PC-3 (cell line): ENCODE data around the gene UFC1. TPM values are rescaled to one million over a fixed set of nuclear protein-coding genes. Genes with fewer than 3 reads are reported as not detected.
A peak's percentile ranks its signal among the peaks of the same experiment; 100 is the strongest.
"Not testable (repeated sequence)": the region's sequence is repeated elsewhere in the genome, so short reads cannot be mapped to it uniquely, and the experiment has no call there.

Experiments
- ATAC-seq: fragments of 200-7000 bp; cut with Tn5 transposase; 2 replicates; pipeline ENCODE4 v1.9.1; 2020; ENCODE audit warnings: mild to moderate bottlenecking, moderate library complexity
- BruUV-seq: library from RNA; stranded (reverse); fragments of 400-500 nt; replicated peaks from 2 replicates; lab custom pipeline; 2021; lab: Mats Ljungman, UMichigan
- CTCF ChIA-PET: fragments of 300-600 bp; sonication (Branson Sonifier 250); formaldehyde crosslinking; loops from one replicate; lab custom pipeline; 2022; ENCODE audit warnings: antibody characterized with exemption; lab: Charles Lee
- POLR2A ChIA-PET: fragments of 300-600 bp; sonication (Branson Sonifier 250); formaldehyde crosslinking; loops from one replicate; lab custom pipeline; 2022; ENCODE audit warnings: antibody characterized with exemption; ENCODE audit not compliant: unreplicated experiment; lab: Charles Lee
- DNase-seq: peaks from one replicate; pipeline ENCODE4 v3.0.0-alpha.2; 2015
- H2AFZ ChIP-seq: fragments of 300-600 bp; sonication (generic); 2 replicates; pipeline ENCODE4 v1.6.0; 2016; ENCODE audit warnings: antibody characterized with exemption, low read length
- H3F3A ChIP-seq: fragments of 300-600 bp; sonication (generic); one replicate; pipeline ENCODE4 v1.6.0; 2017; ENCODE audit warnings: antibody characterized with exemption, low read length, control low read depth, mild to moderate bottlenecking; ENCODE audit not compliant: unreplicated experiment
- H3K27ac ChIP-seq: fragments of 300-600 bp; sonication (generic); 2 replicates; pipeline ENCODE4 v1.5.1; 2016; ENCODE audit warnings: mild to moderate bottlenecking, low read length
- H3K27me3 ChIP-seq: fragments of 300-600 bp; sonication (generic); 2 replicates; pipeline ENCODE4 v1.6.1; 2016; ENCODE audit warnings: low read length, mixed read lengths
- H3K36me3 ChIP-seq: fragments of 300-600 bp; sonication (generic); 2 replicates; pipeline ENCODE4 v1.6.1; 2016; ENCODE audit warnings: low read depth, mixed run types, low read length, mixed read lengths
- H3K4me1 ChIP-seq: fragments of 300-600 bp; sonication (generic); 2 replicates; pipeline ENCODE4 v1.5.1; 2016; ENCODE audit warnings: low read length; ENCODE audit not compliant: insufficient read depth
- H3K4me2 ChIP-seq: fragments of 300-600 bp; sonication (generic); 2 replicates; pipeline ENCODE4 v1.6.0; 2016; ENCODE audit warnings: low read length
- H3K4me3 ChIP-seq: fragments of 300-600 bp; sonication (generic); 2 replicates; pipeline ENCODE4 v1.5.1; 2016; ENCODE audit warnings: mild to moderate bottlenecking, low read length, mixed read lengths
- H3K79me2 ChIP-seq: fragments of 300-600 bp; sonication (generic); 2 replicates; pipeline ENCODE4 v1.6.1; 2017; ENCODE audit warnings: low read length, mixed read lengths
- H3K9ac ChIP-seq: fragments of 300-600 bp; sonication (generic); 2 replicates; pipeline ENCODE4 v1.6.0; 2016; ENCODE audit warnings: mild to moderate bottlenecking, low read length
- H3K9me2 ChIP-seq: fragments of 300-600 bp; sonication (generic); replicated peaks from 2 replicates; pipeline ENCODE4 v1.6.1; 2016; ENCODE audit warnings: mixed run types, low read length, mixed read lengths
- H3K9me3 ChIP-seq: fragments of 300-600 bp; sonication (generic); 2 replicates; pipeline ENCODE4 v1.6.1; 2016; ENCODE audit warnings: low read length, mixed read lengths
- H4K20me1 ChIP-seq: fragments of 300-600 bp; sonication (generic); 2 replicates; pipeline ENCODE4 v1.6.1; 2016; ENCODE audit warnings: low read length, mixed read lengths
- CTCF ChIP-seq: fragments of 300-600 bp; sonication (generic); conservative IDR thresholded peaks from 2 replicates; pipeline ENCODE4 v1.5.1; 2017; ENCODE audit warnings: antibody characterized with exemption, low read depth, mild to moderate bottlenecking, low read length
- EZH2 ChIP-seq: fragments of 300-600 bp; sonication (generic); IDR thresholded peaks from one replicate; pipeline ENCODE4 v1.6.1; 2017; ENCODE audit warnings: antibody characterized with exemption, mild to moderate bottlenecking, low read length; ENCODE audit not compliant: unreplicated experiment
- EZH2phosphoT487 ChIP-seq: fragments of 300-600 bp; sonication (generic); IDR thresholded peaks from 2 replicates; pipeline ENCODE4 v1.6.1; 2018; ENCODE audit warnings: mild to moderate bottlenecking, antibody characterized with exemption, low read length, borderline replicate concordance
- intact Hi-C: fragments of 100-400 bp; cut with micrococcal nuclease; formaldehyde crosslinking; loops from 2 replicates; pipeline ENCODE4 v1.9.0; 2023
- total RNA-seq: library from RNA; depleted of rRNA; stranded (reverse); fragments of >200 nt; gene quantifications from 2 replicates; pipeline ENCODE4 v1.2.3, GENCODE V29; 2014

The UFC1 gene
- total RNA-seq, 1 experiment from 2014 or later = 113 TPM

- ChIA-PET POLR2A (no interaction called here), CTCF (no interaction called here)
These were observed 39.2 kb upstream of the UFC1 start for GRCh38 chr1:161114556-161114955.

GRCh38 chr1:161115132-161115711 lies 38.6 kb upstream of the UFC1 start:
- Histone ChIP-seq H3K27me3 (no peaks in the 10 kb centered on the region), H3K27ac (peak overlapping the region; percentile 77), H3K4me1 (peaks cover 52% of the 10 kb centered on the region), H3F3A (peaks cover 4% of the 10 kb centered on the region), H2AFZ (no peak overlapping the region), H3K36me3 (peaks cover 29% of the 10 kb centered on the region), H3K9ac (no peak overlapping the region), H3K9me3 (no peaks in the 10 kb centered on the region), H3K4me2 (peak overlapping the region; percentile 83), H3K79me2 (peaks cover 93% of the 10 kb centered on the region), H4K20me1 (peaks cover 45% of the 10 kb centered on the region), H3K9me2 (no peaks in the 10 kb centered on the region), H3K4me3 (peak overlapping the region; percentile 85; the same call in 1 of the 2 replicates)
- BruUV-seq = no TSS peak
- CTCF ChIA-PET = no interaction called here
- TF ChIP-seq EZH2 = no peak
- no peak for TF ChIP-seq EZH2phosphoT487
- TF ChIP-seq CTCF = no peak
- DNase-seq (peak; percentile 99), ATAC-seq (peak; percentile 65)
- POLR2A ChIA-PET = no interaction called here
- intact Hi-C loops = loop anchor here (1.0 to 10.0 kb wide), 2 partner anchors 15 to 90 kb away; partner anchors contain the start of gene F11R

More at GRCh38 chr1:161114556-161114955, 39.2 kb upstream of the UFC1 start:
- DNase-seq (no peak), ATAC-seq (no peak)
- no peaks in the 10 kb centered on the region for H3K9me2 ChIP-seq
- H3K4me2 ChIP-seq = peak overlapping the region; percentile 46
- H3K9me3 ChIP-seq = no peaks in the 10 kb centered on the region
- H3K4me3 ChIP-seq = peak overlapping the region; percentile 14; the same call in 1 of the 2 replicates
- peaks cover 31% of the 10 kb centered on the region for H3K36me3 ChIP-seq
- no peaks in the 10 kb centered on the region for H3K27me3 ChIP-seq
- peaks cover 48% of the 10 kb centered on the region for H4K20me1 ChIP-seq
- BruUV-seq = no TSS peak
- peaks cover 45% of the 10 kb centered on the region for H3K4me1 ChIP-seq
- H2AFZ ChIP-seq = no peak overlapping the region
- no peak for TF ChIP-seq EZH2phosphoT487
- TF ChIP-seq CTCF = no peak
- TF ChIP-seq EZH2 = no peak
- peaks cover 94% of the 10 kb centered on the region for H3K79me2 ChIP-seq
- H3K27ac ChIP-seq = peak overlapping the region; percentile 60
- intact Hi-C loops = loop anchor here (10.0 kb wide), 1 partner anchor 90 kb away; the partner anchor contains the start of gene F11R
- no peak overlapping the region for H3K9ac ChIP-seq
- H3F3A ChIP-seq = peaks cover 4% of the 10 kb centered on the region

GRCh38 chr1:161115961-161116360 lies 37.8 kb upstream of the UFC1 start:
- ATAC-seq, DNase-seq, H3F3A ChIP-seq, H3K27me3 ChIP-seq, POLR2A ChIA-PET, CTCF ChIA-PET, H3K9me2 ChIP-seq, H3K9me3 ChIP-seq, BruUV-seq, H2AFZ ChIP-seq: not testable (repeated sequence)
- Histone ChIP-seq H3K79me2 (peaks cover 88% of the 10 kb centered on the region), H3K36me3 (peaks cover 32% of the 10 kb centered on the region), H3K9ac (0 out of 2 replicates have a peak overlapping the region, but pooled peaks have one; percentile 5), H3K4me3 (peak overlapping the region; percentile 85; the same call in 1 of the 2 replicates), H3K4me2 (peak overlapping the region; percentile 83), H3K4me1 (peaks cover 54% of the 10 kb centered on the region), H3K27ac (peak overlapping the region; percentile 77), H4K20me1 (peaks cover 41% of the 10 kb centered on the region)
- intact Hi-C loops = loop anchor here (1.0 to 10.0 kb wide), 2 partner anchors 16 to 91 kb away; partner anchors contain the start of gene F11R
